ENCODE data around the gene CDH4. TPM values are rescaled to one million over a fixed set of nuclear protein-coding genes. Genes with fewer than 3 reads are reported as not detected.

The CDH4 gene
- total and polyA plus RNA-seq, 2 of the 13 experiments (the other 11 are each of a cell fraction or from before 2014, with no cell fraction given): not detected

- 11% methylated on average over 5 of the region's 5 CpGs for WGBS (ENCODE audit: low lambda C conversion rate)
- FAIRE-seq (no peak), ATAC-seq (no peak), DNase-seq (ENCODE audit: low spot score) (no peak)
- H3K4me2 ChIP-seq (ENCODE audit: low read depth, low read length): no peak overlapping the region
- BruUV-seq (replicated peaks): no TSS peak
- no peak overlapping the region for H3K9ac ChIP-seq (ENCODE audit: insufficient read depth, low read depth, low read length)
- H3K4me3 ChIP-seq (replicated peaks in 1 of 3; ENCODE audit: insufficient read depth in 1 of 3, low read depth in 2 of 3, low read length in 3 of 3): no peak overlapping the region
- ChIA-PET POLR2A (no interaction called here), CTCF (ENCODE audit: low intra/inter-chr PET ratio, low total read pairs) (no interaction called here)
- H3K27ac ChIP-seq (ENCODE audit: extremely low read length, insufficient read depth, low read length): no peak overlapping the region
- H3K27me3 ChIP-seq (ENCODE audit: control insufficient read depth in 1 of 2, insufficient read depth in 2 of 2, low read length in 2 of 2): peaks cover 0 to 14% of the 10 kb centered on the region in 2 experiments; a peak in 3 of 5 replicates
- no peaks in the 10 kb centered on the region for H3K36me3 ChIP-seq (replicated peaks in 1 of 2; ENCODE audit: control insufficient read depth in 1 of 2, insufficient read depth in 2 of 2, low read length in 2 of 2)
- H2AFZ ChIP-seq (ENCODE audit: low read length): no peak overlapping the region
- in situ Hi-C loops (cut with HindIII; ENCODE audit: extremely low pct_ligation_motif_present, low pct_unique_long_range_greater_than_20kb) (no loop called here), intact Hi-C loops (cut with micrococcal nuclease; ENCODE audit: unreplicated experiment) (no loop called here)
- H3K79me2 ChIP-seq (ENCODE audit: insufficient read depth, low read length): no peaks in the 10 kb centered on the region
- no peaks in the 10 kb centered on the region for H4K20me1 ChIP-seq (ENCODE audit: insufficient read depth, low read length)
- no peaks in the 10 kb centered on the region for H3K9me3 ChIP-seq (ENCODE audit: low read length)
- no peaks in the 10 kb centered on the region for H3K4me1 ChIP-seq (ENCODE audit: insufficient read depth, low read length)
- TF ChIP-seq CSRNP1 (CRISPR knock-in tag; IDR thresholded peaks at IDR 0.05): no peak
- TF ChIP-seq CHD2 (IDR thresholded peaks at IDR 0.05; ENCODE audit: low read depth, low read length): no peak
- TF ChIP-seq FOXA1 (IDR thresholded peaks at IDR 0.05): no peak
- TF ChIP-seq FOXA1 (CRISPR knock-in tag; IDR thresholded peaks at IDR 0.05): no peak
- TF ChIP-seq HMGA1 (CRISPR knock-in tag; conservative IDR thresholded peaks at IDR 0.05): no peak
- no peak for TF ChIP-seq NFATC3 (CRISPR knock-in tag; IDR thresholded peaks at IDR 0.05)
- no peak for TF ChIP-seq EHMT2 (IDR thresholded peaks at IDR 0.05; ENCODE audit: borderline replicate concordance, low read depth, low read length)
- no peak for TF ChIP-seq TBL1XR1 (IDR thresholded peaks at IDR 0.05; ENCODE audit: borderline replicate concordance, low read length, partially characterized antibody)
- no peak for TF ChIP-seq MNT (IDR thresholded peaks at IDR 0.05)
These were observed 48.7 kb upstream of the CDH4 start for GRCh38 chr20:61203320-61203719.

Data from HepG2 (cell line).